T-helper 9 cell (primary cell): Measurements from ENCODE around the gene EBF4.
A peak's percentile ranks its signal among the peaks of the same experiment; 100 is the strongest.

Experiments
- DNase-seq: peaks from one replicate; pipeline ENCODE4 v3.0.0-alpha.2; 2020
- total RNA-seq, 2 donors: gene quantifications; one replicate each; lab custom pipeline; 2026; lab: John Stamatoyannopoulos, UW

The EBF4 gene
- total RNA-seq, result 1.4 to 3.7 reads per million in 2 donors

GRCh38 chr20:2692036-2692885 lies at the start of gene EBF4:
Gene EBF4 (plus strand): TSS chr20:2692780. CDS start chr20:2693646, 866 bp downstream.
- DNase-seq, result peak; percentile 17

- DNase-seq, result no peak
Measured at GRCh38 chr20:2643708-2644107, 48.9 kb upstream of the EBF4 start.

- DNase-seq, result peak; percentile 95
Measured at GRCh38 chr20:2651772-2652723, 40.5 kb upstream of the EBF4 start, which contains the start of gene NOP56. Gene NOP56 (plus strand): TSS chr20:2652632. CDS start chr20:2652661, 29 bp downstream.

- DNase-seq, result no peak
Measured at GRCh38 chr20:2652724-2653555, 39.6 kb upstream of the EBF4 start.

GRCh38 chr20:2653556-2654383 lies 38.8 kb upstream of the EBF4 start:
- DNase-seq, result no peak

GRCh38 chr20:2654384-2654822 lies 38.2 kb upstream of the EBF4 start:
- no peak for DNase-seq

GRCh38 chr20:2654831-2655230 lies 37.7 kb upstream of the EBF4 start:
- DNase-seq, result no peak

GRCh38 chr20:2655331-2656116 lies 37.1 kb upstream of the EBF4 start:
- no peak for DNase-seq

- no peak for DNase-seq
Measured at GRCh38 chr20:2656471-2657117, 36.0 kb upstream of the EBF4 start.

- DNase-seq, result no peak
Measured at GRCh38 chr20:2657241-2657640, 35.3 kb upstream of the EBF4 start.

GRCh38 chr20:2657674-2658073 lies 34.9 kb upstream of the EBF4 start:
- no peak for DNase-seq

GRCh38 chr20:2658414-2659354 lies 33.9 kb upstream of the EBF4 start:
- DNase-seq, result no peak

GRCh38 chr20:2659547-2659946 lies 33.0 kb upstream of the EBF4 start:
- no peak for DNase-seq

GRCh38 chr20:2663364-2663886 lies 29.2 kb upstream of the EBF4 start:
- DNase-seq, result no peak

GRCh38 chr20:2663887-2664719 lies 28.5 kb upstream of the EBF4 start, which contains the start of gene IDH3B:
Gene IDH3B (minus strand): TSS chr20:2664216. CDS start chr20:2664188, 28 bp downstream.
- peak; percentile 87 for DNase-seq

- no peak for DNase-seq
Measured at GRCh38 chr20:2671977-2672376, 20.6 kb upstream of the EBF4 start.

GRCh38 chr20:2672446-2672845 lies 20.1 kb upstream of the EBF4 start:
- no peak for DNase-seq
